ENCODE data around the gene CYBA. TPM values are rescaled to one million over a fixed set of nuclear protein-coding genes. Genes with fewer than 3 reads are reported as not detected.

Gene CYBA
- total RNA-seq, result 136 and 240 TPM in 2 replicates

GRCh38 chr16:88650749-88651275 is at the start of gene CYBA:
Gene CYBA, minus strand, starts transcription at chr16:88651053. Its CDS starts 40 bp downstream, at chr16:88651013.

GRCh38 chr16:88686439-88687253 is 35.8 kb upstream of the CYBA start, which contains the start of gene SNAI3:
Gene SNAI3, minus strand, starts transcription at chr16:88686507. Its CDS starts 101 bp downstream, at chr16:88686406.

DNA sequence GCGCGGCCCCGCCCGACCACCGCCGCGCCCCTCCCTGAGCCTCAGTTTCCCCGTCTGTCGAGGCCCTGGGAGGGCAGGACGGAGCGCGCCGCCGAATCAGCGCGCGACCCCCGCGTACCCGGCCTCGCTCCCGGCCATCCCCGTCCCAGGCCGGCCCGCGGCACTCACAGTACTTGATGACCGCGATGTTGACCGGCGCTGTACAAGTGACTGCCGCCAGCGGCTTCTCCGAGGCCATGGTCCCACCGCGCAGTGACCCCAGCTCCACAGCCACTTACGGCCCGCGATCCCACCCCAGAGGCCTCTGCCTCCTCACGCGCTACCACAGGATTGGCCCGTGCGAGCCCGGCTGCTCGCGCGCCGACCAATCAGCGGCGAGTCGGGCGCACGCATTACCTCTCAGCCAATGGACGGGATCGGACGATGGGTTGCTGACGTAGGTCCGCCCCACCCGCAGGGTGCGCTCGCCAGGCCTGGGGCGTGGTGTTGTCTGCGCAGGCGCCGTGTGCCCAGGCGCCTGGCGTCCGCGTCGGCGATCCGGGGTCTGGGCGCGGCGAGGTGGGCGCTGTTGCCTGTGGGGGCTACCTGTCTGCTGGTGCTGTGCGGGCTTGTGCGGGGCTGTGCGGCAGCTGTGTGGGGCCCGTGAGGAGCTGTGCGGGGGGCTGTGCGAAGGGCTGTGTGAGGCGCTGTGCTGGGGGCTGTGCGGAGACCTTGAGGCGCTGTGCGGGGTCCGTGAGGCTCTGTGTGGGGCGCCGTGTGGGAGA is 12.2 kb upstream of the CYBA start, which contains the start of gene MVD:
Gene MVD, minus strand, starts transcription at position 249 of the 764 bp plus-strand sequence. Its CDS starts 11 bp downstream, at position 238.

GRCh38 chr16:88638323-88639230 is 12.3 kb downstream of the CYBA start, which contains the start of gene IL17C:
Gene IL17C, plus strand, starts transcription at chr16:88638572. Its CDS starts 70 bp downstream, at chr16:88638642.

Other genes with a start within 250 kb of the CYBA start
- 2.3 and 4.4 TPM in 2 replicates for gene ZFPM1, start 197.8 kb downstream of the CYBA start, total RNA-seq
- 17.2 and 19.3 TPM in 2 replicates for gene ZC3H18, start 80.7 kb downstream of the CYBA start, total RNA-seq
- 0.44 TPM in 1 of 2 replicates, not detected in the other for gene IL17C, start 12.5 kb downstream of the CYBA start, total RNA-seq
- gene MVD, start 12.0 kb upstream of the CYBA start, total RNA-seq, result 67.6 and 232 TPM in 2 replicates
- gene SNAI3, start 35.5 kb upstream of the CYBA start, total RNA-seq, result 0.22 TPM in 1 of 2 replicates, not detected in the other
- 19.7 and 30.4 TPM in 2 replicates for gene RNF166, start 55.4 kb upstream of the CYBA start, total RNA-seq
- 11.2 and 37.5 TPM in 2 replicates for gene CTU2, start 55.5 kb upstream of the CYBA start, total RNA-seq
- gene PIEZO1, start 134.2 kb upstream of the CYBA start, total RNA-seq, result 229 and 273 TPM in 2 replicates
- 3.5 and 26.5 TPM in 2 replicates for gene CDT1, start 152.7 kb upstream of the CYBA start, total RNA-seq
- 52.7 and 58.3 TPM in 2 replicates for gene APRT, start 160.9 kb upstream of the CYBA start, total RNA-seq
- gene GALNS, start 205.9 kb upstream of the CYBA start, total RNA-seq, result 31.1 and 43.8 TPM in 2 replicates
- 35.1 and 78.1 TPM in 2 replicates for gene TRAPPC2L, start 206.1 kb upstream of the CYBA start, total RNA-seq
- gene PABPN1L, start 215.6 kb upstream of the CYBA start, total RNA-seq, result not detected in 2 replicates